Measurements from ENCODE around the gene FIBCD1.

The FIBCD1 gene

GRCh38 chr9:130938652-130939404 is at the start of gene FIBCD1:
FIBCD1 (minus strand) TSS chr9:130939247; CDS start chr9:130938607, 640 bp downstream.
- no peak for DNase-seq (ENCODE audit: low read depth)

GRCh38 chr9:130988400-130988747 is 49.3 kb upstream of the FIBCD1 start:
- DNase-seq (ENCODE audit: low read depth): no peak

GRCh38 chr9:130987738-130988399 is 48.8 kb upstream of the FIBCD1 start:
- DNase-seq (ENCODE audit: low read depth): no peak

GRCh38 chr9:130987054-130987453 is 48.0 kb upstream of the FIBCD1 start:
- DNase-seq (ENCODE audit: low read depth): no peak

GRCh38 chr9:130986356-130986965 is 47.4 kb upstream of the FIBCD1 start:
- DNase-seq (ENCODE audit: low read depth): no peak

- no peak for DNase-seq (ENCODE audit: low read depth)
Observed at GRCh38 chr9:130985606-130986162, 46.6 kb upstream of the FIBCD1 start.

- no peak for DNase-seq (ENCODE audit: low read depth)
Observed at GRCh38 chr9:130985029-130985428, 46.0 kb upstream of the FIBCD1 start.

GRCh38 chr9:130984521-130984920 is 45.5 kb upstream of the FIBCD1 start:
- no peak for DNase-seq (ENCODE audit: low read depth)

GRCh38 chr9:130983970-130984369 is 44.9 kb upstream of the FIBCD1 start:
- no peak for DNase-seq (ENCODE audit: low read depth)

GRCh38 chr9:130983359-130983670 is 44.3 kb upstream of the FIBCD1 start:
- DNase-seq (ENCODE audit: low read depth): no peak

GRCh38 chr9:130982636-130983358 is 43.8 kb upstream of the FIBCD1 start:
- DNase-seq (ENCODE audit: low read depth): no peak

- DNase-seq (ENCODE audit: low read depth): no peak
Observed at GRCh38 chr9:130981756-130982137, 42.7 kb upstream of the FIBCD1 start.

- no peak for DNase-seq (ENCODE audit: low read depth)
Observed at GRCh38 chr9:130981002-130981755, 42.1 kb upstream of the FIBCD1 start.

GRCh38 chr9:130980526-130980925 is 41.5 kb upstream of the FIBCD1 start:
- DNase-seq (ENCODE audit: low read depth): no peak

- no peak for DNase-seq (ENCODE audit: low read depth)
Observed at GRCh38 chr9:130979591-130980385, 40.7 kb upstream of the FIBCD1 start.

- no peak for DNase-seq (ENCODE audit: low read depth)
Observed at GRCh38 chr9:130977811-130978221, 38.8 kb upstream of the FIBCD1 start.

GRCh38 chr9:130975932-130976841 is 37.1 kb upstream of the FIBCD1 start:
- DNase-seq (ENCODE audit: low read depth): no peak

- no peak for DNase-seq (ENCODE audit: low read depth)
Observed at GRCh38 chr9:130975156-130975555, 36.1 kb upstream of the FIBCD1 start.

GRCh38 chr9:130974697-130975096 is 35.6 kb upstream of the FIBCD1 start:
- no peak for DNase-seq (ENCODE audit: low read depth)
